Body of pancreas (tissue), 4 donors: ENCODE measurements around the gene LIN37.
"Not testable (repeated sequence)": the region's sequence is repeated elsewhere in the genome, so short reads cannot be mapped to it uniquely, and the experiment has no call there.

Experiments used
- CTCF ChIP-seq, 7 experiments: fragments of 450-650 bp in 4 of 7; fragments of 200-600 bp in 3 of 7; sonication (generic) in 3 of 7; IDR thresholded peaks; one replicate each; pipeline ENCODE4 v1.5.1; 2016 to 2019; ENCODE audit warnings: antibody characterized with exemption in 7 of 7
- POLR2A ChIP-seq, 3 donors: fragments of 450-650 bp; IDR thresholded peaks; one replicate each; pipeline ENCODE4 v1.6.1; 2016; ENCODE audit warnings: antibody characterized with exemption in 3 of 3, mild to moderate bottlenecking in 2 of 3

GRCh38 chr19:35724132-35724531 is 24.2 kb upstream of the LIN37 start:
- not testable (repeated sequence) for TF ChIP-seq CTCF, POLR2A (IDR thresholded peaks at IDR 0.05)
